PFSK-1 (cell line): ENCODE data around the gene CALML6.

ENCODE experiments used
- FOXP2 ChIP-seq: optimal IDR thresholded peaks from 2 replicates; pipeline ENCODE3; 2011; ENCODE audit warnings: borderline replicate concordance, control low read depth, inconsistent platforms; ENCODE audit not compliant: insufficient read depth; ENCODE audit errors: extremely low read length, extremely low read depth
- POLR2AphosphoS5 ChIP-seq: IDR thresholded peaks from 2 replicates; pipeline ENCODE4 v1.6.1; 2012; ENCODE audit warnings: low read depth, mild to moderate bottlenecking, control low read depth, low read length, moderate library complexity
- REST ChIP-seq, 2 experiments: IDR thresholded peaks; 2 replicates each; pipeline versions ENCODE4 v1.6.1 to v1.8.0; 2011 to 2012; ENCODE audit warnings: low read depth in 2 of 2, low read length in 2 of 2, control low read depth in 1 of 2, inconsistent platforms in 1 of 2, mild to moderate bottlenecking in 1 of 2, moderate library complexity in 1 of 2; ENCODE audit not compliant: insufficient read depth in 1 of 2
- SIN3A ChIP-seq: IDR thresholded peaks from 2 replicates; pipeline ENCODE4 v1.6.1; 2012; ENCODE audit warnings: mild to moderate bottlenecking, low read length, moderate library complexity, borderline replicate concordance; ENCODE audit not compliant: insufficient read depth
- TAF1 ChIP-seq: IDR thresholded peaks from 2 replicates; pipeline ENCODE4 v1.6.1; 2012; ENCODE audit warnings: low read length, control low read depth, borderline replicate concordance; ENCODE audit not compliant: insufficient read depth

Gene CALML6

GRCh38 chr1:1924386-1924785 lies 9.3 kb downstream of the CALML6 start:
- no peak for TF ChIP-seq FOXP2
- TF ChIP-seq REST (IDR thresholded peaks at IDR 0.05; ENCODE audit: insufficient read depth in 1 of 2, low read depth in 2 of 2, low read length in 2 of 2): no peak
- no peak for TF ChIP-seq SIN3A
- TF ChIP-seq POLR2AphosphoS5: no peak
- TF ChIP-seq TAF1: no peak

GRCh38 chr1:1924849-1925248 lies 9.8 kb downstream of the CALML6 start:
- TF ChIP-seq FOXP2 (no peak), REST (IDR thresholded peaks at IDR 0.05; ENCODE audit: insufficient read depth in 1 of 2, low read depth in 2 of 2, low read length in 2 of 2) (no peak), TAF1 (no peak), POLR2AphosphoS5 (no peak), SIN3A (no peak)

- TF ChIP-seq POLR2AphosphoS5: no peak
- no peak for TF ChIP-seq REST (IDR thresholded peaks at IDR 0.05; ENCODE audit: insufficient read depth in 1 of 2, low read depth in 2 of 2, low read length in 2 of 2)
- TF ChIP-seq TAF1: no peak
- TF ChIP-seq SIN3A: no peak
- TF ChIP-seq FOXP2: no peak
These were observed 10.6 kb downstream of the CALML6 start for GRCh38 chr1:1925437-1926345.

- TF ChIP-seq SIN3A: no peak
- TF ChIP-seq FOXP2: no peak
- no peak for TF ChIP-seq REST (IDR thresholded peaks at IDR 0.05; ENCODE audit: insufficient read depth in 1 of 2, low read depth in 2 of 2, low read length in 2 of 2)
- no peak for TF ChIP-seq TAF1
- no peak for TF ChIP-seq POLR2AphosphoS5
These were observed 11.3 kb downstream of the CALML6 start for GRCh38 chr1:1926346-1926811.
